Kidney tubule cell (primary cell): ENCODE measurements around the gene DMRT3.
"Not testable (repeated sequence)": the region's sequence is repeated elsewhere in the genome, so short reads cannot be mapped to it uniquely, and the experiment has no call there.

Experiments used
- DNase-seq: peaks from one replicate; pipeline ENCODE4 v3.0.0-alpha.2; 2018; ENCODE audit warnings: low spot score

The DMRT3 gene

GRCh38 chr9:998299-999110 is 22.1 kb downstream of the DMRT3 start:
- not testable (repeated sequence) for DNase-seq

DNA sequence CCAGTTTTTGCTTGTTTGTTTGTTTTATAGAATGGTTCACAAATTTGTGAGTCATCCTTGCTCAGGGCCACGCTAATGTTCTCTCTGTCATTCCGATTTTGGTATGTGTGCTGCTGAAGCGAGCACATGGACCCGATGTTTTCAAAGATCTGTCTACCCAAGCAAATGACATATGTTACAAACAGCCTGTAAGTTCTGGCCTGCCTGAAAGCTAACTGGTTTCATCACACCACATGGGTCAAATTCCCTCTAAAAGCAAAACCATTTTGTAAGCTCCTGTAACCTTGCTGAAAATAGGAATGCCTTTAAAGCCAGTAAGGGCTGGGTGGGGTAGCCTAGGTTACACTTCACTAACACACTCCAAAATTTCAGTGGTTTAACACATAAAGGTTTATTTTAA is 25.4 kb downstream of the DMRT3 start:
- no peak for DNase-seq

DNA sequence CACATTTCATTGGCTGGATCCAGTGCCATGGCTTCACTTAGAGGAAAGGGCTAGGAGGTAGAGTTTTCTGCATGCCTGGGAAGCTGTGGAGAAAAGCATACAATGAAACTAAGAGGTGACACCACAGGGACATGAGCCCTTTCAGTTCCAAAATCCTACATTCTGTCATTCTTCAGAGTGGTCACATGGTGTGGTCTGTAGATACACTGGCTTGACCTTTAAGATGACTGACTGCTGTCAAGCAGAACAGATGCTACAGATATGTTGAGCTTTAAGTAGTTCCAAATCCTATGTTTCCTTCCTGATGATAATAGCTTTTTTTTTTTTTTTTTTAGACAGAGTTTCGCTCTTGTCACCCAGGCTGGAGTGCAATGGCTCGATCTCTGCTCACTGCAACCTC is 26.2 kb downstream of the DMRT3 start:
- no peak for DNase-seq

GRCh38 chr9:1005043-1005667 is 28.7 kb downstream of the DMRT3 start:
- DNase-seq = peak; percentile 67

DNA sequence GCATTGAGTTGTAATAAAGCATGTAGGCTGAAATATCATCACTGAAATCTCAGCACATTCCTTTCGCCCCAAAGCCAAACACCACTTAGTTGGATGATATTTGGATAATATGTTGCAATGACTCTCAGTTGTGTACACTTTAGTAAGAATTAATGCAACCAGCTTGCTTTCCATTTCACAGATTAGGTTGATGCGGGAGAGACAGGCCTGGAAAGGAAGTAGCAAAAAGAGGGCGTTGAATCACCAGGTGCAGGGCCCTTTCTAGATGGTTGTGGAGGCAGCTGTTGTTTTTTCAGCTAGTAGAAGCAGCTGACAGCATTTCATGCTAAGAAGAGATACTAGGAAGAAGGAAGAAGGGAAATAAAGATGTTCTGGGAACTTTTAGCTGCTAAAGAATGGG is 30.9 kb downstream of the DMRT3 start:
- DNase-seq = no peak

GRCh38 chr9:1008216-1008615 is 31.8 kb downstream of the DMRT3 start:
- no peak for DNase-seq

DNA sequence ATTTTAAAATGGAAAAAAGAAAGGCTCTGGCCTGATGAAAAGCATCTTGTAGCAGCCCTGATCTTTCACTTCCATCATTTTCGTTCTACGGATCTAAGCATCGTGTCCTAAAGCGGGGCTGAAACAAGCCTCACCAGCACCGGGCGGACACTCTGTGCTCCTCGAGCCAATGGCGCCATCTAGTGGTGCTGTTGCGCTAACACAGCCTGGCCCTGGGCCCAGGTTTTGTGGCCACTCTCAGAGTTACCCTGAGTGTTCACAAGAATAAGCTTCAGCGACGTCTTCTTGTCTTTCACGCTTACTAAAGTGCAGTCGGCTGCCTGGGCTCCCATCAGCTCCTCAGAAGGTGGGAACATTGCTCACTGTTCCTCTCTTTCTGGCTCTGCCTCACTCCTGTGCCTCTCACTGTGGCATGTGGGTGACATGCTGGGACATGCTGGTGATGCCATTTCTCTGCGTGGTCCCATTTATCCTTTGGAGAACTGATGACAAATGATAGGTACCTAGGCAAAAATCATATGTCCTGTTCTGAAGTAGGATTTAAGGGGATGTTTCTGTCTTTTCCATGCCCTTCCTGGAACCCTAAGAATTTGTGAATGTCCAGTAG is 32.7 kb downstream of the DMRT3 start:
- DNase-seq = peak; percentile 71

DNA sequence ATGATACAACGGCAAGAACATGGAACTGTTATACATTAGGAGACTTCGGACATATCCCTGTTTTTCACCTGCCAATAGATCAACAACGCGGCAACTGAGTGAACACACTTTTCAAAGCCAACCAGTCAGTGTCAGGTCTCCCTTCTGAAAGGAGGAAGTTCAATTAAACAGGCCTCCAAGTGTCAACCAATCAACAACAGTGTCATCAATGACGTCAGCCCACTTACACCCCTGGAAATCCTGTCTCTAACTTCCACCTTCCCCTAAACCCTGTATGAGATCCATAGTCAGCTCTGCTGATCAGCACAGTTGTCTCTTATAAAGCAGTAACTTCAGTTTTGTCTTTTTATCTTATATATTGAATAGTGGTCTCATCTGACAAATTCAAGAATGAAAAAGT is 36.6 kb downstream of the DMRT3 start:
- DNase-seq = no peak

GRCh38 chr9:1014225-1014624 is 37.8 kb downstream of the DMRT3 start:
- no peak for DNase-seq

DNA sequence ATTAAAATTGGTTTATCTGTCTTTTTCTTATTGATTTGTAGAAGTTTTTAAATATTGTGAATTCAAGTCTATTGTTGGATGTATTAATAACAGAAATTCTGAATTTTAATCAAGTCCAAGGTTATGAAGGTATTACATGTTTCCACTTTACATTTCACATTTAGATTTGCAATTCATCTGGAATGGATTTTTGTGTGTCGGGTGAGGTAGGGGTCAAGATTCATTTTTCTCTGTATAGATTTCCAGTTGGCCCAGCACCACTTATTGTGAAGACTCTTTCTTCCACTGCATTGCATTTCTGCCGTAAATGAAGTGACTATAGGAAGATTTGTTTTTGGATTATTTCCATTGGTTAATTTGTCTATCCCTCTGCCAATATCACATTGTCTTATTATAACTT is 38.2 kb downstream of the DMRT3 start:
- DNase-seq = no peak

GRCh38 chr9:1018121-1018520 is 41.7 kb downstream of the DMRT3 start:
- DNase-seq = no peak

GRCh38 chr9:1024112-1024511 is 47.7 kb downstream of the DMRT3 start:
- no peak for DNase-seq

- no peak for DNase-seq
Observed at GRCh38 chr9:1025131-1025530, 48.7 kb downstream of the DMRT3 start.

GRCh38 chr9:1026219-1026618 is 49.8 kb downstream of the DMRT3 start:
- no peak for DNase-seq

DNA sequence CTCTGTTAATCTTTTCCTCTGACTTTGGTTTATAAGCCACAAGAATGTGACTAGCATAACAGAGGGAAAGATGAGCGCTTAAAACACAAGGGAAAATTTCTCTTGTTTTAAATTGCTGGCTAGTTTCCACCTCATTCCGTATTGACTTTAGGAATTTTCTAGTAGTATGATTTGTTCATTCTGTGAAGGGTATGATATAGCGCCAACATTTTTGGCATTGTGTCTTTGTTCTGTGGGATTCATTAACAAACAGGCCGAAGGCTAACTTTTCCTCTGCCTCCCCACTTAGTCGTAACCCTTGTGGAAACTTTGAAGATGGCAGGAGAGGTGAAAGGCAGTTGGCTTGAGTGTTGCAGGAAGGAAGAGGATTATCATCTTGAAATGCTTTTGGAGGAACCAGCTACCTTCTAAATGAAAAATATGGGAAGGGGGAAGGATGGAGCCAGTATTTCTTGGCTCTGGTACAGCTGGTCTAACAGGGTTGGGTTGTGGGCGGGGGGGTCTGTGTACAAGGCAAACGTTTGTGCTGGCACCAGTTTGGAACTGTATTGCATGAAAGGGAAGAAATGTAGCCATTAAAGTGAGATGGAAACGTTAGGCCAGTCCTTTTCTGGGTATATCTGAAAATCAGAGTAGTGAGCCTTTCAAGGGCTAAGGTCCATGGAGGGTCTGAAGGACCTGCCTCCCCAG is 52.2 kb downstream of the DMRT3 start:
- DNase-seq = no peak

DNA sequence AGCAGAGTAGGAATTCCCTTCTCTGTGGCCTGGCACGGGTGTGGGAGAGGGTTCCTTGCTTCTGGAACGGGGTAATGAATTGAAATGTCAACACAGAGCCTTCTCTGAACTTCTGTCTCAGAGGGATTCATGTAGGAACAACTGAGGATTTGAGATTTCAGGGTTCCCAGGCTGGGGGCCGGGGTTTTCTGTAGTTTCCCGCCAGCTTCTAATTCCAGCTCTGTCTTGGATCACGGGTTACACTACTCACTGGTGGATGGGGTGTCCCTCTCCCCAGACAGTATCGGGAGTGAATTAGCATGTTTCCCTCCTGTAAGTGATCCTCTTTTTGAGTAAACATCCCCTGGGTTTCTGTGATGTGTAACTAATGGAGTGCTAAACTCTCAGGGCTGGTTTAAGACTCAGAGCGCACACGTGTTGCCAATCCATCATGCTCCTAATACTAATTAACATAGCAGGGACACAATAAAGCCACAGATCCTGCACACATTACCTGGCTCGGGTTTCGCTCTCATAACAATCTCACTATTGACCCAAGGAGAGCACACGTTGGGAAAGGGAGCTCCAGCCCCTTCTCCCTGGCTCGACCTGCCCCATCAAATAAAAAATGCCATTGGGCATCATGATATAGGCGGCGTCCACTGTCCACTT is 55.6 kb downstream of the DMRT3 start:
- DNase-seq = no peak

GRCh38 chr9:1034271-1034670 is 57.8 kb downstream of the DMRT3 start:
- no peak for DNase-seq

DNA sequence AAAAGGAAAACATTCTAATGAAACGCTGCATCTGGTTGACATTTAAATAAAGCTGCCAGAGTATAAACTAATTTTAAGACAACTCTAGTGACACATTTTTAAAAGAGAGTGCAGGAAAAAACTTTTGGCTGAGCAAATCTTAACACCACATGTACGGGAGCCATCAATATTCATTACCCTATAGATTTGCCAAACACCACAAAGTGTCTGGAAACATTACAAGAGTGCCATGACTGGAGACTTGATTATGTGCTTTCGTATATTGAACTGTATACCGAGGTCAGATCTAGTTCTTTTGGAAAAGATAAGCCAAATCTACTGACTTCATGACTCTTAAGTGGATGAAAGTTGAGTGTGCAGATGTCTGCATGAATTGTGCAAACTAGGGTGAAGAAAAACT is 63.1 kb downstream of the DMRT3 start:
- DNase-seq = no peak
